Body of pancreas (tissue), 4 donors: ENCODE results near the gene BSND. TPM values are rescaled to one million over a fixed set of nuclear protein-coding genes. Genes with fewer than 3 reads are reported as not detected.

Source experiments
- ATAC-seq: fragments of 150-250 bp; one replicate; pipeline ENCODE4 v1.9.1; 2016
- DNase-seq, 4 donors: peaks; one replicate each; pipeline ENCODE4 v3.0.0-alpha.2; 2019
- H3K27ac ChIP-seq, 4 donors: fragments of 200-600 bp; sonication (generic); 1 replicate in 3 of 4; 2 replicates in 1 of 4; pipeline versions ENCODE4 v1.5.1 to v1.6.1; 2016 to 2019; ENCODE audit warnings: mild to moderate bottlenecking in 1 of 4, mixed read lengths in 1 of 4, moderate library complexity in 1 of 4
- H3K27me3 ChIP-seq, 2 donors: fragments of 200-600 bp; sonication (generic); one replicate each; pipeline ENCODE4 v1.6.0; 2016; ENCODE audit warnings: mild to moderate bottlenecking in 1 of 2
- H3K36me3 ChIP-seq, 2 donors: fragments of 200-600 bp; sonication (generic); replicated peaks in 1 of 2; 2 replicates each; pipeline ENCODE4 v1.5.1; 2016; ENCODE audit warnings: low read depth in 2 of 2; ENCODE audit not compliant: insufficient read depth in 1 of 2
- H3K4me1 ChIP-seq: fragments of 200-600 bp; sonication (generic); one replicate; pipeline ENCODE4 v1.6.0; 2016
- H3K4me3 ChIP-seq, 2 donors: fragments of 200-600 bp; sonication (generic); 1 replicate in 1 of 2; 2 replicates in 1 of 2; pipeline ENCODE4 v1.5.1; 2016 to 2019
- H3K9me3 ChIP-seq, 3 donors: fragments of 200-600 bp; sonication (generic); 1 replicate in 2 of 3; 2 replicates in 1 of 3; pipeline ENCODE4 v1.5.1; 2016
- CTCF ChIP-seq, 7 experiments: fragments of 450-650 bp in 4 of 7; fragments of 200-600 bp in 3 of 7; sonication (generic) in 3 of 7; IDR thresholded peaks; one replicate each; pipeline ENCODE4 v1.5.1; 2016 to 2019; ENCODE audit warnings: antibody characterized with exemption in 7 of 7
- POLR2A ChIP-seq, 3 donors: fragments of 450-650 bp; IDR thresholded peaks; one replicate each; pipeline ENCODE4 v1.6.1; 2016; ENCODE audit warnings: antibody characterized with exemption in 3 of 3, mild to moderate bottlenecking in 2 of 3
- WGBS, 2 donors: methylation state at CpG; one replicate each; pipeline ENCODE4 v1.1.5; 2017; 5-methylcytosine and 5-hydroxymethylcytosine counted together
- intact Hi-C: fragments of 100-400 bp; cut with DNase I; formaldehyde crosslinking; loops from one replicate; pipeline ENCODE4 v1.15.1; 2023
- total RNA-seq, 2 donors: library from RNA; depleted of rRNA; stranded (reverse); fragments of >200 nt; gene quantifications; one replicate each; pipeline ENCODE4 v1.1.0, GENCODE V29; 2016

BSND gene
- total RNA-seq, 2 donors from 2014 or later = not detected

GRCh38 chr1:55041613-55042012, 42.9 kb downstream of the BSND start:
- DNase-seq (no peak), ATAC-seq (no peak)
- no peaks in the 10 kb centered on the region for H3K36me3 ChIP-seq
- no peak for TF ChIP-seq POLR2A (IDR thresholded peaks at IDR 0.05)
- TF ChIP-seq CTCF (IDR thresholded peaks at IDR 0.05) = no peak
- intact Hi-C loops = no loop called here
- WGBS, 2 donors = 63 to 77% methylated on average over 3 of the region's 3 CpGs
- H3K27me3 ChIP-seq = no peaks in the 10 kb centered on the region
- H3K4me1 ChIP-seq = peaks cover 28% of the 10 kb centered on the region
- H3K27ac ChIP-seq = no peak overlapping the region
- H3K4me3 ChIP-seq = no peak overlapping the region
- no peaks in the 10 kb centered on the region for H3K9me3 ChIP-seq

- 84 to 92% methylated on average over 2 of the region's 2 CpGs for WGBS, 2 donors
- DNase-seq = no peak
- ATAC-seq = no peak
- Histone ChIP-seq H3K36me3 (no peaks in the 10 kb centered on the region), H3K4me3 (no peak overlapping the region), H3K27ac (no peak overlapping the region), H3K4me1 (peaks cover 28% of the 10 kb centered on the region), H3K9me3 (no peaks in the 10 kb centered on the region), H3K27me3 (no peaks in the 10 kb centered on the region)
- TF ChIP-seq CTCF (IDR thresholded peaks at IDR 0.05) = no peak
- TF ChIP-seq POLR2A (IDR thresholded peaks at IDR 0.05) = no peak
- intact Hi-C loops = no loop called here
These were observed 44.3 kb downstream of the BSND start for GRCh38 chr1:55043011-55043410.

GRCh38 chr1:55043726-55044125, 45.0 kb downstream of the BSND start:
- WGBS, 2 donors = 94 to 98% methylated on average over 9 of the region's 9 CpGs
- DNase-seq = no peak
- H3K9me3 ChIP-seq = no peaks in the 10 kb centered on the region
- no peak overlapping the region for H3K4me3 ChIP-seq
- H3K36me3 ChIP-seq = no peaks in the 10 kb centered on the region
- H3K27ac ChIP-seq = no peak overlapping the region
- intact Hi-C loops = no loop called here
- peaks cover 25% of the 10 kb centered on the region for H3K4me1 ChIP-seq
- ATAC-seq = no peak
- TF ChIP-seq CTCF (IDR thresholded peaks at IDR 0.05) (no peak), POLR2A (IDR thresholded peaks at IDR 0.05) (no peak)
- H3K27me3 ChIP-seq = no peaks in the 10 kb centered on the region

- WGBS, 2 donors = 75 to 84% methylated on average over 14 to 15 of the region's 15 CpGs
- TF ChIP-seq CTCF (IDR thresholded peaks at IDR 0.05) (no peak), POLR2A (IDR thresholded peaks at IDR 0.05) (no peak)
- intact Hi-C loops = no loop called here
- H3K27ac ChIP-seq = no peak overlapping the region
- DNase-seq (no peak), ATAC-seq (no peak)
- H3K36me3 ChIP-seq = no peaks in the 10 kb centered on the region
- no peaks in the 10 kb centered on the region for H3K27me3 ChIP-seq
- no peak overlapping the region for H3K4me3 ChIP-seq
- no peaks in the 10 kb centered on the region for H3K9me3 ChIP-seq
- peaks cover 15% of the 10 kb centered on the region for H3K4me1 ChIP-seq
These were observed 46.1 kb downstream of the BSND start for GRCh38 chr1:55044617-55045397.

GRCh38 chr1:55045430-55045829, 46.7 kb downstream of the BSND start:
- H3K4me3 ChIP-seq = no peak overlapping the region
- H3K27ac ChIP-seq = no peak overlapping the region
- no peaks in the 10 kb centered on the region for H3K36me3 ChIP-seq
- no peak for DNase-seq
- 94% methylated on average over 10 of the region's 10 CpGs for WGBS, 2 donors
- H3K27me3 ChIP-seq = no peaks in the 10 kb centered on the region
- intact Hi-C loops = no loop called here
- peaks cover 8% of the 10 kb centered on the region for H3K4me1 ChIP-seq
- TF ChIP-seq CTCF (IDR thresholded peaks at IDR 0.05) (no peak), POLR2A (IDR thresholded peaks at IDR 0.05) (no peak)
- ATAC-seq = no peak
- H3K9me3 ChIP-seq = no peaks in the 10 kb centered on the region
